Measurements from ENCODE around the gene PTGIS. TPM values are rescaled to one million over a fixed set of nuclear protein-coding genes. Genes with fewer than 3 reads are reported as not detected.

Gene PTGIS
- total RNA-seq, 1 experiment from 2014 or later: 26.9 TPM

GRCh38 chr20:49516916-49517804 lies 50.8 kb downstream of the PTGIS start:
- no peaks in the 10 kb centered on the region for H3K9me2 ChIP-seq (ENCODE audit: insufficient read depth)
- H3K27me3 ChIP-seq (ENCODE audit: insufficient read depth, low read depth): peaks cover 14% of the 10 kb centered on the region; the same call in 1 of the 2 replicates
- no peak overlapping the region for H3K4me2 ChIP-seq
- peaks cover 5% of the 10 kb centered on the region; the same call in 1 of the 2 replicates for H3F3A ChIP-seq (ENCODE audit: insufficient read depth, low read depth)
- H3K36me3 ChIP-seq (ENCODE audit: low read depth): peaks cover 10% of the 10 kb centered on the region; the same call in 1 of the 2 replicates
- peaks cover 8% of the 10 kb centered on the region for H3K4me1 ChIP-seq (replicated peaks; ENCODE audit: insufficient read depth)
- H4K20me1 ChIP-seq (ENCODE audit: insufficient read depth): no peaks in the 10 kb centered on the region
- H3K9me3 ChIP-seq (ENCODE audit: insufficient read depth, low read depth): no peaks in the 10 kb centered on the region
- BruUV-seq (replicated peaks): no TSS peak
- intact Hi-C loops (cut with micrococcal nuclease; ENCODE audit: unreplicated experiment): no loop called here
- POLR2A ChIA-PET (ENCODE audit: unreplicated experiment): no interaction called here
- TF ChIP-seq, protein P1, sequence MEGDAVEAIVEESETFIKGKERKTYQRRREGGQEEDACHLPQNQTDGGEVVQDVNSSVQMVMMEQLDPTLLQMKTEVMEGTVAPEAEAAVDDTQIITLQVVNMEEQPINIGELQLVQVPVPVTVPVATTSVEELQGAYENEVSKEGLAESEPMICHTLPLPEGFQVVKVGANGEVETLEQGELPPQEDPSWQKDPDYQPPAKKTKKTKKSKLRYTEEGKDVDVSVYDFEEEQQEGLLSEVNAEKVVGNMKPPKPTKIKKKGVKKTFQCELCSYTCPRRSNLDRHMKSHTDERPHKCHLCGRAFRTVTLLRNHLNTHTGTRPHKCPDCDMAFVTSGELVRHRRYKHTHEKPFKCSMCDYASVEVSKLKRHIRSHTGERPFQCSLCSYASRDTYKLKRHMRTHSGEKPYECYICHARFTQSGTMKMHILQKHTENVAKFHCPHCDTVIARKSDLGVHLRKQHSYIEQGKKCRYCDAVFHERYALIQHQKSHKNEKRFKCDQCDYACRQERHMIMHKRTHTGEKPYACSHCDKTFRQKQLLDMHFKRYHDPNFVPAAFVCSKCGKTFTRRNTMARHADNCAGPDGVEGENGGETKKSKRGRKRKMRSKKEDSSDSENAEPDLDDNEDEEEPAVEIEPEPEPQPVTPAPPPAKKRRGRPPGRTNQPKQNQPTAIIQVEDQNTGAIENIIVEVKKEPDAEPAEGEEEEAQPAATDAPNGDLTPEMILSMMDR (conservative IDR thresholded peaks at IDR 0.05): no peak
- TF ChIP-seq EZH2 (IDR thresholded peaks at IDR 0.05; ENCODE audit: low read depth): no peak
- no peaks in the 10 kb centered on the region for H3K79me2 ChIP-seq (ENCODE audit: low read depth)
- DNase-seq: peak in 1 of 2 experiments; percentile 35
- CTCF ChIA-PET: interaction anchor here (0.6 kb wide), 1 partner anchor 60 kb away, joined by 3 read pairs; no protein-coding TSS in a partner anchor
- no peak overlapping the region for H3K4me3 ChIP-seq
- H3K27ac ChIP-seq: no peak overlapping the region
- no peak overlapping the region for H2AFZ ChIP-seq

GRCh38 chr20:49515586-49515985 lies 52.4 kb downstream of the PTGIS start:
- DNase-seq: peak in 1 of 2 experiments; percentile 5
- TF ChIP-seq EZH2 (IDR thresholded peaks at IDR 0.05; ENCODE audit: low read depth): no peak
- TF ChIP-seq, protein P1 (conservative IDR thresholded peaks at IDR 0.05): no peak
- peaks cover 1% of the 10 kb centered on the region; the same call in 1 of the 2 replicates for H3F3A ChIP-seq (ENCODE audit: insufficient read depth, low read depth)
- no peak overlapping the region for H3K27ac ChIP-seq
- BruUV-seq (replicated peaks): no TSS peak
- no peak overlapping the region for H3K4me3 ChIP-seq
- no peak overlapping the region for H2AFZ ChIP-seq
- CTCF ChIA-PET: interaction anchor here (0.6 kb wide), 1 partner anchor 1018 kb away, joined by 5 read pairs; no protein-coding TSS in a partner anchor
- POLR2A ChIA-PET (ENCODE audit: unreplicated experiment): no interaction called here
- H3K27me3 ChIP-seq (ENCODE audit: insufficient read depth, low read depth): peaks cover 14% of the 10 kb centered on the region; the same call in 1 of the 2 replicates
- H3K9me3 ChIP-seq (ENCODE audit: insufficient read depth, low read depth): no peaks in the 10 kb centered on the region
- no peaks in the 10 kb centered on the region for H3K9me2 ChIP-seq (ENCODE audit: insufficient read depth)
- H3K4me2 ChIP-seq: no peak overlapping the region
- no peaks in the 10 kb centered on the region for H3K79me2 ChIP-seq (ENCODE audit: low read depth)
- 0 out of 2 replicates have a peak, but pooled peaks cover 6% of the 10 kb centered on the region for H3K36me3 ChIP-seq (ENCODE audit: low read depth)
- peaks cover 8% of the 10 kb centered on the region for H3K4me1 ChIP-seq (replicated peaks; ENCODE audit: insufficient read depth)
- intact Hi-C loops (cut with micrococcal nuclease; ENCODE audit: unreplicated experiment): no loop called here
- no peaks in the 10 kb centered on the region for H4K20me1 ChIP-seq (ENCODE audit: insufficient read depth)

GRCh38 chr20:49513517-49513916 lies 54.4 kb downstream of the PTGIS start:
- H3K4me1 ChIP-seq (replicated peaks; ENCODE audit: insufficient read depth): peaks cover 8% of the 10 kb centered on the region
- BruUV-seq (replicated peaks): no TSS peak
- no peak overlapping the region for H3K27ac ChIP-seq
- intact Hi-C loops (cut with micrococcal nuclease; ENCODE audit: unreplicated experiment): no loop called here
- H3K9me3 ChIP-seq (ENCODE audit: insufficient read depth, low read depth): no peaks in the 10 kb centered on the region
- no peak overlapping the region for H3K4me2 ChIP-seq
- no peaks in the 10 kb centered on the region for H4K20me1 ChIP-seq (ENCODE audit: insufficient read depth)
- TF ChIP-seq, protein P1 (conservative IDR thresholded peaks at IDR 0.05): no peak
- TF ChIP-seq EZH2 (IDR thresholded peaks at IDR 0.05; ENCODE audit: low read depth): no peak
- H3K4me3 ChIP-seq: no peak overlapping the region
- peaks cover 4% of the 10 kb centered on the region; the same call in 1 of the 2 replicates for H3F3A ChIP-seq (ENCODE audit: insufficient read depth, low read depth)
- no peak overlapping the region for H2AFZ ChIP-seq
- no peaks in the 10 kb centered on the region for H3K79me2 ChIP-seq (ENCODE audit: low read depth)
- no peaks in the 10 kb centered on the region for H3K9me2 ChIP-seq (ENCODE audit: insufficient read depth)
- ChIA-PET CTCF (interaction anchor here (0.7 kb wide), 1 partner anchor 93 kb away, joined by 4 read pairs; no protein-coding TSS in a partner anchor), POLR2A (ENCODE audit: unreplicated experiment) (no interaction called here)
- DNase-seq: peak in 1 of 2 experiments; percentile 30
- peaks cover 14% of the 10 kb centered on the region; the same call in 1 of the 2 replicates for H3K27me3 ChIP-seq (ENCODE audit: insufficient read depth, low read depth)
- 0 out of 2 replicates have a peak, but pooled peaks cover 6% of the 10 kb centered on the region for H3K36me3 ChIP-seq (ENCODE audit: low read depth)

Data from PC-9 (cell line).